GM23338 (cell line): ENCODE results near the gene TXNL4A. TPM values are rescaled to one million over a fixed set of nuclear protein-coding genes. Genes with fewer than 3 reads are reported as not detected.

ENCODE experiments used
- ATAC-seq: fragments of 200-7000 bp; cut with Tn5 transposase; 3 replicates; pipeline ENCODE4 v1.9.1; 2020
- DNase-seq: peaks from one replicate; pipeline ENCODE4 v3.0.0-alpha.2; 2015; ENCODE audit warnings: low spot score
- H2AFZ ChIP-seq: fragments of 200-600 bp; sonication (generic); 2 replicates; pipeline ENCODE4 v1.8.0; 2016; ENCODE audit warnings: antibody characterized with exemption, mild to moderate bottlenecking, moderate library complexity
- H3F3A ChIP-seq: fragments of 200-600 bp; sonication (generic); replicated peaks from 2 replicates; pipeline ENCODE4 v1.8.0; 2017; ENCODE audit warnings: antibody characterized with exemption, mixed run types, low read depth
- H3K27ac ChIP-seq: fragments of 200-600 bp; sonication (generic); 2 replicates; pipeline ENCODE4 v1.6.1; 2016; ENCODE audit warnings: low read depth
- H3K27me3 ChIP-seq: fragments of 200-600 bp; sonication (generic); 2 replicates; pipeline ENCODE4 v1.8.0; 2016; ENCODE audit warnings: mild to moderate bottlenecking, mixed run types, moderate library complexity; ENCODE audit not compliant: insufficient read depth
- H3K36me3 ChIP-seq: fragments of 200-600 bp; sonication (generic); 2 replicates; pipeline ENCODE4 v1.8.0; 2016; ENCODE audit warnings: mild to moderate bottlenecking; ENCODE audit not compliant: insufficient read depth
- H3K4me1 ChIP-seq: fragments of 200-600 bp; sonication (generic); 2 replicates; pipeline ENCODE4 v1.8.0; 2016; ENCODE audit warnings: mild to moderate bottlenecking, moderate library complexity; ENCODE audit not compliant: insufficient read depth
- H3K4me2 ChIP-seq: fragments of 200-600 bp; sonication (generic); 2 replicates; pipeline ENCODE4 v1.7.1; 2017; ENCODE audit warnings: mixed run types
- H3K4me3 ChIP-seq: fragments of 200-600 bp; sonication (generic); 2 replicates; pipeline ENCODE4 v1.6.1; 2016; ENCODE audit warnings: mixed run types
- H3K79me2 ChIP-seq: fragments of 200-600 bp; sonication (generic); replicated peaks from 2 replicates; pipeline ENCODE4 v1.8.0; 2017; ENCODE audit warnings: mild to moderate bottlenecking; ENCODE audit not compliant: insufficient read depth
- H3K9me2 ChIP-seq: fragments of 200-600 bp; sonication (generic); 2 replicates; pipeline ENCODE4 v1.8.0; 2017; ENCODE audit not compliant: insufficient read depth
- H4K20me1 ChIP-seq: fragments of 200-600 bp; sonication (generic); replicated peaks from 2 replicates; pipeline ENCODE4 v1.8.0; 2017; ENCODE audit warnings: mild to moderate bottlenecking; ENCODE audit not compliant: insufficient read depth
- H3K27ac Mint-ChIP-seq: 2 replicates; pipeline ENCODE4 v1.8.0; 2020; ENCODE audit warnings: inconsistent platforms, mild to moderate bottlenecking, moderate library complexity, mixed read lengths
- H3K27me3 Mint-ChIP-seq: 3 replicates; pipeline ENCODE4 v1.8.0; 2022; ENCODE audit warnings: low read depth, mild to moderate bottlenecking, moderate library complexity, mixed read lengths, inconsistent platforms; ENCODE audit not compliant: insufficient read depth, poor library complexity
- H3K36me3 Mint-ChIP-seq: 3 replicates; pipeline ENCODE4 v1.8.0; 2021; ENCODE audit warnings: low read depth, mild to moderate bottlenecking, inconsistent platforms, moderate library complexity, mixed read lengths
- H3K4me1 Mint-ChIP-seq: 3 replicates; pipeline ENCODE4 v1.8.0; 2020; ENCODE audit warnings: mild to moderate bottlenecking, inconsistent platforms, mixed read lengths
- H3K4me3 Mint-ChIP-seq: 3 replicates; pipeline ENCODE4 v1.8.0; 2021; ENCODE audit warnings: moderate library complexity, mild to moderate bottlenecking, inconsistent platforms, mixed read lengths
- H3K9me3 Mint-ChIP-seq: 3 replicates; pipeline ENCODE4 v1.8.0; 2020; ENCODE audit warnings: moderate library complexity, mild to moderate bottlenecking, inconsistent platforms, mixed read lengths
- CREB1 ChIP-seq: fragments of 250-450 bp; sonication (Bioruptor Pico); IDR thresholded peaks from 2 replicates; pipeline ENCODE4 v1.5.0; 2020; ENCODE audit warnings: low read depth, mild to moderate bottlenecking, moderate library complexity
- EZH2 ChIP-seq: fragments of 200-600 bp; sonication (generic); IDR thresholded peaks from one replicate; pipeline ENCODE4 v1.8.0; 2017; ENCODE audit warnings: antibody characterized with exemption, mild to moderate bottlenecking, low read depth; ENCODE audit not compliant: unreplicated experiment
- EZH2phosphoT487 ChIP-seq: fragments of 200-600 bp; sonication (generic); IDR thresholded peaks from one replicate; pipeline ENCODE4 v1.8.1; 2018; ENCODE audit warnings: antibody characterized with exemption; ENCODE audit not compliant: unreplicated experiment
- JUNB ChIP-seq: IDR thresholded peaks from one replicate; pipeline ENCODE4 v1.6.1; 2016; ENCODE audit warnings: antibody characterized with exemption; ENCODE audit not compliant: unreplicated experiment
- NANOG ChIP-seq: IDR thresholded peaks from 2 replicates; pipeline ENCODE4 v1.6.1; 2016; ENCODE audit warnings: antibody characterized with exemption, borderline replicate concordance
- POLR2AphosphoS5 ChIP-seq: IDR thresholded peaks from 2 replicates; pipeline ENCODE4 v1.6.1; 2016; ENCODE audit warnings: antibody characterized with exemption, low read depth
- STAT1 ChIP-seq: IDR thresholded peaks from one replicate; pipeline ENCODE4 v1.6.1; 2016; ENCODE audit warnings: antibody characterized with exemption; ENCODE audit not compliant: unreplicated experiment
- ZNF114 ChIP-seq: fragments of 250-450 bp; sonication (Bioruptor Pico); IDR thresholded peaks from 2 replicates; pipeline ENCODE4 v1.5.0; 2020; ENCODE audit warnings: mild to moderate bottlenecking, moderate library complexity
- ZNF331 ChIP-seq: fragments of 250-450 bp; sonication (Bioruptor Pico); IDR thresholded peaks from 2 replicates; pipeline ENCODE4 v1.5.0; 2020; ENCODE audit warnings: low read depth, mild to moderate bottlenecking, moderate library complexity
- ZNF462 ChIP-seq: fragments of 250-450 bp; sonication (Bioruptor Pico); IDR thresholded peaks from 2 replicates; pipeline ENCODE4 v1.5.0; 2020; ENCODE audit warnings: mild to moderate bottlenecking, moderate library complexity
- polyA plus RNA-seq: library from polyadenylated mRNA; unstranded; fragments of >200 nt; fragmentation: Nextera tagmentation; extraction: Ambion mirVana; gene quantifications from 2 replicates; pipeline ENCODE4 v1.2.1, GENCODE V29; 2016
- total RNA-seq: library from RNA; depleted of rRNA; stranded (reverse); fragments of >200 nt; shearing (Covaris generic); gene quantifications from 2 replicates; pipeline ENCODE4 v1.2.3, GENCODE V29; 2014
- TF ChIP-seq, protein P1 (sequence below): IDR thresholded peaks from one replicate; pipeline ENCODE4 v1.6.1; 2018; ENCODE audit warnings: antibody characterized with exemption; ENCODE audit not compliant: unreplicated experiment
- TF ChIP-seq, protein P2 (sequence below), 2 experiments: fragments of 200-600 bp in 1 of 2; sonication (generic) in 1 of 2; conservative IDR thresholded peaks; 2 replicates each; pipeline versions ENCODE4 v1.5.1 to v1.6.1; 2016 to 2017; ENCODE audit warnings: antibody characterized with exemption in 2 of 2, low read depth in 2 of 2, mild to moderate bottlenecking in 2 of 2, moderate library complexity in 1 of 2
- TF ChIP-seq, protein P3 (sequence below): IDR thresholded peaks from 2 replicates; pipeline ENCODE4 v1.6.1; 2016; ENCODE audit warnings: antibody characterized with exemption

Gene TXNL4A
- total and polyA plus RNA-seq, 2 experiments from 2014 or later = 51.0 to 271 TPM

DNA sequence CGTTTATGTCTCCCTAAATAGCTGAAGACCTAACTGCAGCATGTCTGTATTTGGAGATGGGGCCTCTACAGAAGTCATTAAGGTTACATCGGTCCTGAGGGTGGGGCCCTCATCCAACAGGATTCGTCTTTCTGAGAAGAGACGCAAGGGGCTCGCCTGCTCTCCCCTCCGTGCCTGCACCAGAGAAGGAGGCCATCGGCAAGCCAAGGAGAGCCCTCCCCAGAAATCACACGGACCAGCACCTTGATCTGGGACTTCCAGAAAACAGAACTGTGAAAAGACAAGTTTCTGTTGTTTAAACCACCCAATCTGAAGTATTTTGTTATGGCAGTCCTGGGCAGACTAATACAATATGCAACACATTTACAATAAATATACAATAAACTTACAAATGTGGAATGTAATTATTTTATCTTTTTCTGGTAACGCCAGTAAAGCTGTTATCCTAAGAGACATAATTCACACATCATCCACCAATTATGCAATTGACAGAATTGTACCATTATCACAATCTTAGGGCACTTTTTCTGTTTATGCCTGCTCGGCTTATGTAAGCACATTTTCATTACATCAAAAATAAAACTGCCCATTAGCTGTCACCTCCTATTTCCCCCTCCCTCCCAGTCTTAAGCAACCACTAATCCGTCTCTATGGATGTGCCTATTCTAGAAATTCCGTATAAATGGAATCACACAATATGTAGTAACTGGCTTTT is 17.8 kb downstream of the TXNL4A start:
- no peak for TF ChIP-seq STAT1
- no peak for TF ChIP-seq ZNF462 (CRISPR knock-in tag)
- TF ChIP-seq EZH2phosphoT487 = no peak
- no peak for TF ChIP-seq JUNB
- TF ChIP-seq, protein P1, sequence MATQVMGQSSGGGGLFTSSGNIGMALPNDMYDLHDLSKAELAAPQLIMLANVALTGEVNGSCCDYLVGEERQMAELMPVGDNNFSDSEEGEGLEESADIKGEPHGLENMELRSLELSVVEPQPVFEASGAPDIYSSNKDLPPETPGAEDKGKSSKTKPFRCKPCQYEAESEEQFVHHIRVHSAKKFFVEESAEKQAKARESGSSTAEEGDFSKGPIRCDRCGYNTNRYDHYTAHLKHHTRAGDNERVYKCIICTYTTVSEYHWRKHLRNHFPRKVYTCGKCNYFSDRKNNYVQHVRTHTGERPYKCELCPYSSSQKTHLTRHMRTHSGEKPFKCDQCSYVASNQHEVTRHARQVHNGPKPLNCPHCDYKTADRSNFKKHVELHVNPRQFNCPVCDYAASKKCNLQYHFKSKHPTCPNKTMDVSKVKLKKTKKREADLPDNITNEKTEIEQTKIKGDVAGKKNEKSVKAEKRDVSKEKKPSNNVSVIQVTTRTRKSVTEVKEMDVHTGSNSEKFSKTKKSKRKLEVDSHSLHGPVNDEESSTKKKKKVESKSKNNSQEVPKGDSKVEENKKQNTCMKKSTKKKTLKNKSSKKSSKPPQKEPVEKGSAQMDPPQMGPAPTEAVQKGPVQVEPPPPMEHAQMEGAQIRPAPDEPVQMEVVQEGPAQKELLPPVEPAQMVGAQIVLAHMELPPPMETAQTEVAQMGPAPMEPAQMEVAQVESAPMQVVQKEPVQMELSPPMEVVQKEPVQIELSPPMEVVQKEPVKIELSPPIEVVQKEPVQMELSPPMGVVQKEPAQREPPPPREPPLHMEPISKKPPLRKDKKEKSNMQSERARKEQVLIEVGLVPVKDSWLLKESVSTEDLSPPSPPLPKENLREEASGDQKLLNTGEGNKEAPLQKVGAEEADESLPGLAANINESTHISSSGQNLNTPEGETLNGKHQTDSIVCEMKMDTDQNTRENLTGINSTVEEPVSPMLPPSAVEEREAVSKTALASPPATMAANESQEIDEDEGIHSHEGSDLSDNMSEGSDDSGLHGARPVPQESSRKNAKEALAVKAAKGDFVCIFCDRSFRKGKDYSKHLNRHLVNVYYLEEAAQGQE = no peak
- TF ChIP-seq, protein P2, sequence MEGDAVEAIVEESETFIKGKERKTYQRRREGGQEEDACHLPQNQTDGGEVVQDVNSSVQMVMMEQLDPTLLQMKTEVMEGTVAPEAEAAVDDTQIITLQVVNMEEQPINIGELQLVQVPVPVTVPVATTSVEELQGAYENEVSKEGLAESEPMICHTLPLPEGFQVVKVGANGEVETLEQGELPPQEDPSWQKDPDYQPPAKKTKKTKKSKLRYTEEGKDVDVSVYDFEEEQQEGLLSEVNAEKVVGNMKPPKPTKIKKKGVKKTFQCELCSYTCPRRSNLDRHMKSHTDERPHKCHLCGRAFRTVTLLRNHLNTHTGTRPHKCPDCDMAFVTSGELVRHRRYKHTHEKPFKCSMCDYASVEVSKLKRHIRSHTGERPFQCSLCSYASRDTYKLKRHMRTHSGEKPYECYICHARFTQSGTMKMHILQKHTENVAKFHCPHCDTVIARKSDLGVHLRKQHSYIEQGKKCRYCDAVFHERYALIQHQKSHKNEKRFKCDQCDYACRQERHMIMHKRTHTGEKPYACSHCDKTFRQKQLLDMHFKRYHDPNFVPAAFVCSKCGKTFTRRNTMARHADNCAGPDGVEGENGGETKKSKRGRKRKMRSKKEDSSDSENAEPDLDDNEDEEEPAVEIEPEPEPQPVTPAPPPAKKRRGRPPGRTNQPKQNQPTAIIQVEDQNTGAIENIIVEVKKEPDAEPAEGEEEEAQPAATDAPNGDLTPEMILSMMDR (conservative IDR thresholded peaks at IDR 0.05; ENCODE audit: low read depth in 2 of 2) = no peak
- no peak for TF ChIP-seq ZNF331
- TF ChIP-seq NANOG = no peak
- TF ChIP-seq POLR2AphosphoS5 = no peak
- no peak for TF ChIP-seq EZH2
- TF ChIP-seq CREB1 (CRISPR knock-in tag) = no peak
- TF ChIP-seq, protein P3, sequence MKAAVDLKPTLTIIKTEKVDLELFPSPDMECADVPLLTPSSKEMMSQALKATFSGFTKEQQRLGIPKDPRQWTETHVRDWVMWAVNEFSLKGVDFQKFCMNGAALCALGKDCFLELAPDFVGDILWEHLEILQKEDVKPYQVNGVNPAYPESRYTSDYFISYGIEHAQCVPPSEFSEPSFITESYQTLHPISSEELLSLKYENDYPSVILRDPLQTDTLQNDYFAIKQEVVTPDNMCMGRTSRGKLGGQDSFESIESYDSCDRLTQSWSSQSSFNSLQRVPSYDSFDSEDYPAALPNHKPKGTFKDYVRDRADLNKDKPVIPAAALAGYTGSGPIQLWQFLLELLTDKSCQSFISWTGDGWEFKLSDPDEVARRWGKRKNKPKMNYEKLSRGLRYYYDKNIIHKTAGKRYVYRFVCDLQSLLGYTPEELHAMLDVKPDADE = no peak
- TF ChIP-seq ZNF114 = no peak
- peaks cover 47% of the 10 kb centered on the region for H3K36me3 Mint-ChIP-seq
- H2AFZ ChIP-seq = no peak overlapping the region
- peaks cover 7% of the 10 kb centered on the region for H3K27me3 Mint-ChIP-seq
- H4K20me1 ChIP-seq = peaks cover 15% of the 10 kb centered on the region
- H3K27me3 ChIP-seq = peaks cover 2% of the 10 kb centered on the region; the same call in 1 of the 2 replicates
- H3K79me2 ChIP-seq = peaks cover 30% of the 10 kb centered on the region
- no peak overlapping the region for H3K4me2 ChIP-seq
- peaks cover 1% of the 10 kb centered on the region for H3K4me1 Mint-ChIP-seq
- H3K27ac ChIP-seq = no peak overlapping the region
- peaks cover 2% of the 10 kb centered on the region; the same call in 1 of the 2 replicates for H3K4me1 ChIP-seq
- no peak overlapping the region for H3K27ac Mint-ChIP-seq
- ATAC-seq (no peak), DNase-seq (no peak)
- no peaks in the 10 kb centered on the region; the same call in 2 of the 3 replicates for H3K9me3 Mint-ChIP-seq
- no peak overlapping the region for H3K4me3 ChIP-seq
- H3K9me2 ChIP-seq = no peaks in the 10 kb centered on the region
- 0 out of 2 replicates have a peak, but pooled peaks cover under 1% of the 10 kb centered on the region for H3F3A ChIP-seq
- no peak overlapping the region for H3K4me3 Mint-ChIP-seq
- peaks cover 14% of the 10 kb centered on the region; the same call in 1 of the 2 replicates for H3K36me3 ChIP-seq
